GM10266 (cell line): ENCODE results near the gene NRXN2.

Experiments
- DNase-seq: peaks from one replicate; pipeline ENCODE4 v3.0.0; 2012; ENCODE audit errors: extremely low spot score
- CTCF ChIP-seq: IDR thresholded peaks from 2 replicates; pipeline ENCODE4 v1.5.1; 2012; ENCODE audit warnings: mild to moderate bottlenecking, low read depth; ENCODE audit not compliant: control insufficient read depth, insufficient read depth; ENCODE audit errors: missing control alignments

The NRXN2 gene

GRCh38 chr11:64713016-64713707, 9.8 kb downstream of the NRXN2 start:
- no peak for DNase-seq
- TF ChIP-seq CTCF, result no peak

GRCh38 chr11:64712430-64713015, 10.5 kb downstream of the NRXN2 start:
- no peak for DNase-seq
- TF ChIP-seq CTCF, result no peak

- no peak for DNase-seq
- TF ChIP-seq CTCF, result no peak
Observed at GRCh38 chr11:64711956-64712362, 11.0 kb downstream of the NRXN2 start.

- no peak for DNase-seq
- TF ChIP-seq CTCF, result no peak
Observed at GRCh38 chr11:64711138-64711955, 11.7 kb downstream of the NRXN2 start.

GRCh38 chr11:64710418-64711137, 12.4 kb downstream of the NRXN2 start:
- no peak for DNase-seq
- TF ChIP-seq CTCF, result no peak

GRCh38 chr11:64705501-64705900, 17.5 kb downstream of the NRXN2 start:
- TF ChIP-seq CTCF, result no peak
- DNase-seq, result no peak
